GM18499 (cell line): ENCODE data around the gene PAF1.

Experiments
- ATAC-seq: cut with Tn5 transposase; IDR thresholded peaks from one replicate; pipeline ENCODE4 v1.9.1; 2021; ENCODE audit warnings: moderate number of reproducible peaks; ENCODE audit not compliant: insufficient read depth, unreplicated experiment

The PAF1 gene

DNA sequence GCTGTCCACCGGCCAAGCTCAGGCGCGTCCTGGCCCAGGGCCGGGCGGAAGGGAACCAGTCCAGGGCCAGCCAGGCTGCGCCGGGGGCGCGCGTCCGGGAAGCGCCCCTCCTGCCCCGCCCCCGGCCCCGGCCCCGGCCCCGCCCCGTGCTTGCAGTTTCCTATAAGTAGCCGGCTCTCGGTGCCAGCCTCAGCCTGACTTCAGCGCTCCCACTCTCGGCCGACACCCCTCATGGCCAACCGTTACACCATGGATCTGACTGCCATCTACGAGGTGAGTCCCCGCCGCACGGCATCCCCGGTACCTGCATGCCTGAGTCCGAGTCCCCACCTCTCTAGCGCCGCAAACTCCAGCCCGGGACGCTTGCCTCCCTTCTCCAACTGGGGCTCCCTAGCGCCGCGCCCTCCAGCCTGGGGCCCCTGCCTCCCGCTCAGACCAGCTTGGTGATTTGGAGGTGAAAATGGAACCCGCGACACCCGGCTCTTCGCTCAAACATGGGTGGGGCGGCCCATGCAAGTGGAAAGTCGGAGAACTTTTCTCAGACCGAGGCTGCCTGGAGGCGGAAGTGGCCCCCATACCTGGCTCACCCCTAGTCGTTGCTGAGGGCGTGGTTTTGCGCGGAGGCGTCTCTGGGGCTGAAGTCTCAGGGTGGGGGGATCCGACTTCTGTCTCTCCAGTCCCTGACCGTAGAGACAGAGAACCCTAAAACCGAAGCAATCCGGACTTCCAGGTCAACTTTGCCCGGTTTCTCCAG is 15.9 kb upstream of the PAF1 start, which contains the start of gene ZFP36:
ZFP36 (plus strand) TSS at position 192 of the 754 bp plus-strand sequence; CDS start at position 250, 58 bp downstream.
- no peak for ATAC-seq

DNA sequence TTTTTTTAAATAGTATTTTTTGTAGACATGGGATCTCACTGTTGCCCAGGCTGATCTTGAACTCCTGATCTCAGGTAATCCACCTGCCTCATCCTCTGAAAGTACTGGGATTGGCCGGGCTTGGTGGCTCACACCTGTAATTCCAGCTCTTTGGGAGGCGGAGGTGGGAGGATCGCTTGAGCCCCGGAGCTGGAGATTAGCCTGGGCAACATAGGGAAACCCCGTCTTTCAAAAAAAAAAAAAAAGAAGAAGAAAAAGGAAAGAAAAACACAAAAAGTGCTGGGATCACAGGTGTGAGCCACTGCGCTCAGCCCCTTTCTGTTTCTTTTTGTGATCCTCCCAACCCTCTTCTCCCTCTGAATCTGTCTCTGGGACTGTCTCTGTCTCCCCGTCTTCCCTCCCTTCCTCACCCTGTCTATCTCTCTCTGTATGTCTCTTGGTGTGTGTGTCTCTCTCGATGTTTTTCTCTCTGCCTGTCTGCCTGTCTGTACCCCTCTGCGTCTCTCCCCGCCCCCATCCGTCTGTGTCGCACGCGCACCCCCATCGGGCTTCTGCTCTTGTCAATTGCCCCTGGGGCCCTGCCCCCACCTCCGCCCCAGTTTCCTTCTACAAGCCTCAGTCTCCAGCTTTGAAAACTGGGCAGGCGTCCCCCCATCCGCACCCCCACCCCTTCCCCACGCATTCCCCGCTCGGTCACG is 15.2 kb upstream of the PAF1 start:
- ATAC-seq, result no peak

DNA sequence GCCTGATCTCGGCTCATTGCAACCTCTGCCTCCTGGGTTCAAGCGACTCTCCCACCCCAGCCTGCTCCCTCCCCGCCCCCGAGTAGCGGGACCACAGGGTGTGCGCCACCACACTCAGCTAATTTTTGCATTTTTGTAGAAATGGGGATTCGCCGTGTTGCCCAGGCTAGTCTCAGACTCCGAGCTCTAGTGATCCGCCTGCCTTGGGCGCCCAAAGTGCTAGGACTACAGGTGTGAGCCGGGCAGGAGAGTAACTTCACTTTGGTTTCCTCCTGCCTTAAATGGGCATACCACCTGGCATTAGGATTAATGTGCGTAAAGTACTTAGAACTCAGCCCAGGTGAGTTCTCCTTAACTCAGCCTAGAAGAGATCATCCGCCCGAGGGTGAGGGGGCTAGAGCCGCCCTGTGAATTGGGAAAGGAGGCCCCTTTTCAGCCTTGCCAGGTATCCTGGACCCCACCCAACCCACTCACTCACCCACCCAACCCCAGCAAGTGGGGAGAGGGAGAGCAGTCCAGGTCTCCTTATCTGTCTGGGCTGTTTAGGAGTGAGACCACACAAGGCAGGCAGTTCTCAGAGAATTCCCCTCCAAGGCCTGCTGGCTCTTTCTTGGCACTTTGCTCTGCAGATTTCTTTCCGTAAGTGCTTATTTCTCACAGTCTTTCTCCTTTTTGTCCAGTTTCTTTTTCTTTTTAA is 14.5 kb upstream of the PAF1 start:
- ATAC-seq, result no peak

DNA sequence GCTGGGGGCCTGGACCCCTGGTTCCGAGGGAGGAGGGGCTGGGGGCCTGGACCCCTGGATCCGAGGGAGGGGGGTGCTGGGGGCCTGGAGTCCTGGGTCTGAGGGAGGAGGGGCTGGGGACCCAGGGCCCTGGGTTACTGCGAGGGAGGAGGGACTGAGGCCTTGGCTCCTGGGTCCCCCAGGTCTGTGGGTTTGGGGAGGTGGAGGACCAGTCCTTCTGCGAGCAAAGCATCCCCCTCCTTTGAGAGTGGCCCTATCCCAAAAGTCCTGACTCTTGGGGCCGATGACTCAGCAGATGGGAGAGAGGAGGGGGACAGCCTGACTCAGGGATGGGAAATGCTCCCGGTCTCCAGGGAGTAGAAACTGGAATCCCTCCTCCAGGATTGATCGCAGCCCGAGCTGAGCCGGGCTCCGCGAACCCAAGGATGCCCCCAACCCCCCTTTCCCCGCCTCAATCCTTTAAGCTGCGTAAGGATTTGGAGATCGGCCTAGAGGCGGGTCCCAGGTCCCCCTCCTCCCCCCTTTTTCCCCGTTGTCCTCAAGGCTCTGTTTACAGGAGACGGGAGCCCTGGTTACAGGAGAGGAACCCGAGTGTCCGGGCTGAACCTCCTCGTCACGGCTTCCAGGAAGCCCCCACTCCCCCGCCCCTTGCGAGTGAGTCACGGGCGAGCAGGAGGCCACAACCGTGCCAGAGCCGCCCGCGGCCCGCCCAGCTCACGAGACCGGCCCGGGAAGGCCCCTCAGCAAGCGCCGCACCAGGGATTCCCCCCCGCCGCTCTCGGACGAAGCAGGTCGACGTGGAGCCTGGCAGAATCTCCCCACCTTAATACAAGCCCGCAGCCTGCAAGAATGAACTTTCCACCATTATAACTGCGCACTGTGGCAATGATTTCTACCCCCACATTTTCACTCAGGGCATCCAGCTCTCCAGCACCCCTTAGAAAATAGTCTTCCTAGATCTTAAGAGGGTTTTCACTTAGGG is 12.7 kb upstream of the PAF1 start:
- ATAC-seq, result no peak

DNA sequence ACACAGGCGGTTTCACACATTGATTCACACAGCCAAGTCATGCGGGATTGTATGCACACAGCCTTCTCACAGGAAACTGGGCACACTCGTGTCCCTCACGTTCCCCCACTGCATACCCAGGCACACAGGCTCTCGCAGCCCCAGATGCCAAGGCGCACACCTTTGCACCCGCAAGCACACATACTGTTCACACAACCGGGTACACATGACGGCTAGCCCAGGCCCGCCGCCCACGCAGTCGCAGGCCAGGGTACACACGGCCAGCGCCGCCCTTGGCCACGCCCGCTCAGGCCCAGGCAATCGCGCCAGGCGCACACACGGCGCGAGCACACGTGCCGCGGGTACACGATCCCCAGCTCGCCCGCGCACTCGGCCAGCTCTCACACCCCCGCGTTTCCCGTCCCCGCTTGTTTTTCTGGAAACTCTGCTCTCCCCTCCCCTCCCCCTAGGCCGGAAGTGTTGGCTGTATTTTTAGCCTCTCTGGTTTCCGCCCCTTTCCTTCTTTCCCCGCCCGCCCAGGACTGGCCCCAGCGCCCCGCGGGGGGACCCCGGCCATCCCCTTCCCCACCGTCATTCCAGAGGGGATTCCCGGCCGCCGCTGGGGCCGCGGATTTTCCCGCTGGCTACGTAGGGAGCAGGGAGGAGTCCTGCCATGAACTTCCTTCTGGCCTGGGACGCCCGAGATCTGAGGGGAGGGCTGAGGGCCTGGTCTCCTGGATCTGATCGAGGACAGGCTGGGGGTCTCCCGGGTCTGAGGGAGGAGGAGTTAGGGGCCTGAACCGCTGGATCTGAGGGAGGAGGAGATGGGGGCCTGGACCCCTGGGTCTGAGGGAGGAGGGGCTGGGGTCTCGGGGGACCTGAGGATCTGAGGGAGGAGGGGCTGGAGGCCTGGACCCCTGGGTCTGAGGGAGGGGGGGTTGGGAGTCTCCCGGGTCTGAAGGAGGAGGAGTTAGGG is 11.7 kb upstream of the PAF1 start:
- ATAC-seq, result no peak

DNA sequence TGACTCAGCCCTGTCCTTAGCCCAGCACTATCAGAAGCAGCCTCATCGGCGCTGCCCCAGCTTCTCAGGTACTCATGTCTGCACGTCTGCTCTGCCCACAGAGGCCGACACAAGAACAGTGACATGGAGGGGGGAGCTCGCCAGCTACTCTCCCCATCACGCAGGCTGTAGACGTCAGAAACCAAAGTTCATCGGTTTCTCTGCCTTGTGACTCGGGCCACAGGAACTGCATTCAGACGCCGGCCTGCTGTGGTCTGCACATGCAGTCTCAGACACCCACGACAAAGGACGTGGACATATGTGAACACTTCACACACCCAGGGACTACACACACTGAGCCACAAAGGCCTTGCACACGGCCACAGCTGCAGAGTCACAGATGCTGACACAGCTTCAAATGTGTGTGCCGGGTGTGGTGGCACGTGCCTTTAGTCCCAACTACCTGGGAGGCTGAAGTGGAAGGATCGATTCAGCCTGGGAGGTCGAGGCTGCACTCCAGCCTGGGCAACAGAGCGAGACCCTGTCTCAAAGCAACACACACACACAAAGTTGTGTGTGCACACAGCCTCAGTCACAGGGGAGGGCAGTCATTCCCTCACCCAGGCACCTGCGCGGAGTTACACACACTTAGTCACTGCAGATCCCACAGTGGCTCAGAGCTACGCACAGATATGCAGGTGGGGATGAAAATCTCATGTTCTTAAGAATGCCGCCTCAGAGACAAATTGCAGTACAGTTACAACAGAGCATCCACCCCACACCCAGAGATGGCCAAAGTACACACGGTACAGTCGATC is 10.8 kb upstream of the PAF1 start:
- no peak for ATAC-seq

DNA sequence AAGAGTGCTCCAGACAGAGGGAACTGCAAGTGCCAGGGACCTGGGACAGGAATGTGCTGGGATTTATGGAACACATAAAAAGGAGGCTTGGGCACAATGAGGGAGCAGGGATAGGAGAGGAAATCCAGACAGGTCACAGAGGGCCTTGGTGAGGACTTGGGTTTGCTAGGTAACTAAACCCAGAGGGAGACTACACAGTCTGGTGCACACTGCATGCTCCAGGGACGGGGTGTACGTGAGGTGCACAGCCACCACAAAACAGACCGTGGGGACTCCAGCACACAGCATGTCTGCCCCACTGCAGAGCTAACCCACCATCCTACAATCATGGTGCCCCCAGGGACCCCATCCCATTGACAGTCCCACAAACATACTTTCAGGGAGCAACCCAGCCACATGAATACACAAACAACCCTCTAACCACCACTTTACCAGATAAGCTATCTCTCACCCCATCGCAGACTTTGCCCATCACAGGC is 10.2 kb upstream of the PAF1 start:
- no peak for ATAC-seq

DNA sequence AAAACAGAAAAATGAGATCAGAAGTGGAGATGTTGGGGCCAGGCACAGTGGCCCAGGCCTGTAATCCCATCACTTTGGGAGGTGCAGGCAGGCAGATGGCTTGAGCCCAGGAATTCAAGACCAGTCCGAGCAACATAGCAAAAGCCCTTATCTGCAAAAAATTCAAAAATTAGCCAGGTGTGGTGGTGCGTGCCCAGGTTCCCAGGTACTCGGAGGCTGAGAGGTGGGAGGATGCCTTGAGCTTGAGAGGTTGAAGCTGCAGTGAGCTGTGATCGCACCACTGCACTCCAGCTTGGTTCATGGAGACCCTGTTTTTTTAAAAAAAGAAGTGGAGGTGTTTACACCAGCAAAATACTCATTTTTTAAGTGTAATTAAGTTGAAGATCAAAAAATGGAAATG is 9.2 kb upstream of the PAF1 start:
- no peak for ATAC-seq

DNA sequence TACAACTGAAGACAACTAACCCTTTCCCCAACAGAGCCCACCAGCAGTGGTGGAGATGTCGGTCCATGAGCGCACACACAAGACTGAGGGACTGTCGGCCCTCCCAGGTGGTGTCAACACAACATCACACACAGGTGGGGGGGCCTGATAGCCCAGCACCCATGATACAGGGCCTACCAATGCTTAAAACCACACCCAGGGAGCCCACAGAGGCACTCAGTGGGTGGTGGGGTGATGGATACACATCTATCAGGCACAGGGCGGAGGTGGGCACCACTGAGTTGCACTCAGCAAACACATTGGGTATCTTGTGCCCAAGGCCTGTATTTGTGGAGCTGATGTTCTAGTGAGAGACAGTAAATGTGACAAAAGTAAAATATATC is 8.8 kb upstream of the PAF1 start:
- ATAC-seq, result no peak

DNA sequence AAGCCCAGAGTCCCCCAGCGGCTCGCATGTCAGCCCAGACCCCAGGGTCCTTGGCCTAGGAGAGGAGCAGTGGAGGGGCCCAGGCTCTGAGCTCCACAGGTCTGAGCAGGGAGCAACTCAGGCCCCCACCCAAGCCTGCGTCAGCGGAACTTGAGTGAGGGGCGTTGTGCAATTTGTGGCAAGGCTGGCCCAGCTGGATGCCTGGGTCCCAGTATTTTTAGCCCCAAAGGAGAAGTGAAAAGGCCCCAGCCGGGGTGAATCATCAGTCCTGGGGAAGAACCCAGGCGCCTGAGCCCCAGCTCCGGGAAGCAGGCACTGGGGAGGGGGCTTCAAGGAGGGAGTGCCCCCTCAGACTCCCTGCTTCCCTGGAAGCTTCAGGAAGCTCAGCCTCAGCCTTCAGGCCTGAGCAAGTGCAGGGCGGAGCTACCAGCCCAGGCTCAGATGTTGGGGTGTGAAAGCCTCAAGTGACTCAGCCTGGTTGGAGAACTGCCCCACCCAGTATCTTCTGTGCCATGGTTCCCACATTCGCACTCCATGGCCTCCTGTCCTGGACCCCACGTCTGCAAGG is 7.5 kb upstream of the PAF1 start:
- ATAC-seq, result no peak

DNA sequence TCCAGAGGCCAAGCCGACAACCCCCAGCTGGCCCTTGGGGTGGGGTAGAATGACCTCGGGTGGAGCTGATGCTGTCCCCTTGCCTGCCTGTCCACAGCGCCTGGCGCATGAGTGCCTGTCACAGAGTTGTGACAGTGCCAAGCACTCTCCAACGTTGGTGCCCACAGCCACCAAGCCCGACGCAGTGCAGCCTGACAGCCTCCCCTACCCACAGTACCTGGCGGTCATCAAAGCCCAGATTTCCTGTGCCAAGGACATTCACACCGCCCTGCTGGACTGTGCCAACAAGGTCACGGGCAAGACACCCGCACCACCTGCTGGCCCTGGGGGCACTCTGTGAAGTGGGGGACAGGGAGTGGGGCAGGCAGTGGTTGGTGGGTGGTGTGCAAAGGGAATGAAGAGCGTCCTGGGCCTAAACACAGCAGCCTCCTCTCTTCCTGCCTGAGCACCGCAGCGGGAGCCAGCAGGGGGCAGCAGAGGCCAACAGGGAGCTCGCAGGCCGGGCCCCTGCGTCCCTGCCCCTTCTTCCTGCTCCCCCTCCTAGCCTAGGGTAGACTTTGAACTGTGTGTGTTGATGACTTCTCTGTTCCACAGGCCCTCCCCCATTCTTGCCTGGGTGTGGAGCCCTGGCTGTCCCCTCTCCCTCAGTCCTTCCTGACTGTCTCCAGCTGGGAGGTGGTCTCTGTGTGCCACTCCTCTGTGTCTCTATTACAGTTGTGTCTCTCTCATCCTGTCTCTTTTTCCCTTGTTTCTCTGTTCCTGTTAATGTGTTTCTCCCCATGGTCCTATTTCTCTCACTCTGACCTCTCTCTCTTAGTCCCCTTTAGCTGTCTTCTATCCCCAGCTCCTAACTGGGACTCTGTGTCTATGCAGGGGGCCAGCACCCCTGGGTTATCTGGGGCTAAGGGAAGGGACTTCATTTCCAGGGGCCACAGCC is 6.7 kb upstream of the PAF1 start:
- ATAC-seq, result no peak

DNA sequence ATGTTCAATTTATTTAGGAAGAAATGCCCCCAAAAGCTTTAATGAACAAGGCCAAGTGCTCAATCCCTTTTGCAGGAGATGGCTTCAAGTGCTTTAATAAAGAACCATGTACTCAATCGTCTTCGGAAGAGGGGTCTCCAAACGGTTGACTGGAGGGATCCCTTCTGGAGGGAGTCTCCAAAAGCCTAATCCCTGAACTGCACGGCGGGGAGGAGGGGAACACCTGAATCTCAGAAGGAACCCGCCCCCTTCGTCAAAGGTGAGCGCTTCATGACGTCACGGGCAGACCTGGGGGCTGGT is 505 bp downstream of the PAF1 start:
- no peak for ATAC-seq

DNA sequence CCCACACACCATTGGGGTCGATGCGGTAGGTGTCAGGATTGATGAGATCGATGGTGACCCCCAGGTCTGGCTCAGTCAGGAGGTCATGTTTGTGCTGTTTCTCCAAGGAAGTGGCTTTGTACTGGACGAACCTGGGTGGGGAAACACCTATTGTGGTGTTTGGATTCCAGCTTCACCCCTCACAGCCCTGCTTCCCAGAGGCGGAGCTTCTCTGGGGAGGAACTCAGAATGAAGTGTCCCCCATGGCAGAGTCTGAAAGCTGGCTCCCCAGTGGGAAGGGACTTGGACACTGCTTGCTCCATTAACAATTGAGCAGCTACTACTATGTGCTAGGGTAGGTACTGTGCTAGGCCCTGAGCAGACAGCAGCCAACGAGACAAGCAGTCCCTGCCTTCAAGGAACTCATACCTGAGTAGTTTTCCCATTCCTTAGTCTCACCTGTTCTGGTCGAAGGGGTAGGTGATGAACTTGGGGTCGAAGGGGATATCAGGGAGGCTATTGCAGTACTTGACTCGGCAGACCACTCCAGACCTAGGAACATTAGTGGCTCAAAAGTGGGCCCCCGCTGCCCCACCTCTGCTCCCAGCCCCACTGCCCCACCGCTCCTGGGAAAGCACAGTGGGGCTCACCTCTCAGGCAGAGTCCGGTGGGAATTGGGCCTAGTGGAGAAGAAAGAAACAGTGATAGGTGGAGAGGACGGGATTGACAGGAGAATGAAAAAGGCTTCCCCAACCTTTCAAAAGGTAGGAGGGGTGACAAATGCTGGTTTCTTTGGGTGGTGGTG is 1.1 kb downstream of the PAF1 start:
- no peak for ATAC-seq

DNA sequence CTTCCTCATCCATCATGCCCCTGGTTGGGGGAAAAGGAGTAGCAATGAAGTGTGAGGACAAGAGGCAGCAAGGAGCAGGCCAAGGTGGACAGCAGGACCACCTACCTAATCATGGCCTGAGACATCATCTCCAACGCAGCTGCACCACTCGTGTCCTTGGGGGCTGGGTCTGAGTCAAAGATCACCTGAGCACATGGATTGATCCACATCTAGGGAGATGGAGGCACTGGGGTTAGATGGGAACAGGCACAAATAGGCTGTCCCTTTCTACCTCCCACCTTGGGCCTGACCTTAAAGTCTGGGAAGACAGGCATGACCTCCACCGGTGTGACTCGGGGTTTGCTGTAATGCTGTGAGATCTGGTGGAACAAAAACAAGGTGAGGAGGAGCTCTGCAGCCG is 2.2 kb downstream of the PAF1 start:
- ATAC-seq, result no peak

DNA sequence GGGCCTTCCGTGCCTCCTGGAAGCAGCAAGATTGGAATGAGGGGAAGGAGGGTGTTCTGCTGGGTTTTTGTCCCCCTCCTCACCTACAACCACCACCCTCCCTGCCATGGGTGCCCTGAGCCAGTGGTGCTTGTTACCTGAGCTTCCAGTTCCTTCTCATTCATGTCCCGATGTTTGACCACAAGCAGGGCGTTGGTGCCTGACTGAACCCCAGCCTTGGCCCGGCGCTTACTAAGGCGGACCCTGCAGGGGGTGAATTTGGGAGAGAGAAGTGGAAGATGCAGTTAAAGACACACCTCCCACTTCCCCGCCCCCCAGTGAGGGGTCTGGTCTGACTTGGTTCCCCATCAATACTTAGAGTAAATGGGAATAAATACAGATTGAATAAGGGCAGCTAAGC is 4.3 kb downstream of the PAF1 start:
- ATAC-seq, result no peak
